D721Med (cell line): ENCODE data around the gene MED12.

Source experiments
- DNase-seq: peaks from one replicate; pipeline ENCODE4 v3.0.0; 2011; ENCODE audit warnings: low spot score; ENCODE audit not compliant: insufficient read length
- FAIRE-seq: peaks from 2 replicates; lab custom pipeline; 2011; peaks lifted over from hg19 to GRCh38; lab: Jason Lieb, UNC
- CTCF ChIP-seq: IDR thresholded peaks from 2 replicates; pipeline ENCODE4 v1.5.1; 2012; ENCODE audit warnings: mild to moderate bottlenecking, control low read depth; ENCODE audit not compliant: insufficient read depth; ENCODE audit errors: missing control alignments

Gene MED12

DNA sequence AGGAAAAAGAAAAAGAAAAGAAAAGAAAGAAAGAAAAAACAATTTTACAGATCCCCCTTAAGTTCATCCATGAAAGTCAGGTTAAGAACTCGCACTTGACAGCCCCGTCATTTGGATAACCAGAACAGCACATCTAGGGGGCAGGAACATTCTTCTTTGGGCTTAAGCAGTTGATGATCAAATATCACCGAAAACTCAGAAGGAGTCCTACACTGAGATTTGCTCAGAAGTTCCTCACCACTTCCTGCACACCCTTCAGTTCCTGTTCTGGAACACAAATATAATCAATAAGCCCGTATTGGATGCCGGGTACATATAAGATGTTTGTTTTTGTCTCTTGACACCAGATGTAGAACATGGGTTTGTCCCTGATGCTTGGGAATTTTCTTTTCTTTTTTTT is 40.9 kb downstream of the MED12 start:
- TF ChIP-seq CTCF: no peak
- DNase-seq (no peak), FAIRE-seq (no peak)

DNA sequence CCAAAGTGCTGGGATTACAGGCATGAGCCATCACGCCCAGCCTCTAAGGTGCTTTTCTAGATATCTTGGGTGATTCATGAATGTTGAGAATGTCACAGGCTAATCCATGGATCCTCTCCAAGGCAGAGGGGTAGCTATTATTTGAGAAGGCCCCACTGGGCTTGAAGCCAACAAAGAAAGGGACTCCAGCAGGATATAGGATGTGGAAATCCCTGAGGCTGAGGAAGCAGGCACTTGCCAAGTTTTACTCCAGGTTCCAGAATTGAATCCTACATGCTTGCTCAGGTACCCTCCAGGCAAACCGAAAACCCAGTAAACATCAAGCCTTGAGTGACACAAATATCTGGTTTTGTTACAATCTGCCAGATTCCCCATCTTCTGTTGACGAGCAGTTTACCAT is 42.1 kb downstream of the MED12 start:
- DNase-seq (no peak), FAIRE-seq (no peak)
- no peak for TF ChIP-seq CTCF

DNA sequence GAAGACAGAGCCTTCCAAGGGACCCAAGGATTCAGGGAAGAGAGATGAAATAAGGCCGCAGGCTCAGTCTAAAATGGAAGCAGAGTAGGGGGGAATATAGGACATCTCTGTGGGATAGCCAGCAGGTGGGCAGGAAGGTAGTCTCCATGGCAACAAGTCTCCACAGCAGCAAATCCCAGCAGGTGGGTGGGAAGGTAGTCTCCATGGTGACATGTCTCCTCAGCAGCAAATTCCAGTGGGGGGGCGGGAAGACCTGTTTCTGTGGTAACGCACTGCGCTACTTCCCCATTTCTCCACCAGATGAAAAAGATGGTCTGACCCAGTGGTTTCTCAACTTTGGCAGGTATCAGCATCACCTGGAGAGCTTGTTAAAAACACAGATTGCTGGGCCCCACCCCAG is 44.6 kb downstream of the MED12 start:
- DNase-seq: no peak
- no peak for FAIRE-seq

GRCh38 chrX:71164071-71164470 is 45.7 kb downstream of the MED12 start:
- TF ChIP-seq CTCF: no peak

More for the DNA sequence above, 44.6 kb downstream of the MED12 start:
- TF ChIP-seq CTCF: no peak

GRCh38 chrX:71166461-71166860 is 48.1 kb downstream of the MED12 start:
- FAIRE-seq (no peak), DNase-seq (no peak)
- no peak for TF ChIP-seq CTCF

More at GRCh38 chrX:71164071-71164470, 45.7 kb downstream of the MED12 start:
- no peak for FAIRE-seq
- DNase-seq: no peak

DNA sequence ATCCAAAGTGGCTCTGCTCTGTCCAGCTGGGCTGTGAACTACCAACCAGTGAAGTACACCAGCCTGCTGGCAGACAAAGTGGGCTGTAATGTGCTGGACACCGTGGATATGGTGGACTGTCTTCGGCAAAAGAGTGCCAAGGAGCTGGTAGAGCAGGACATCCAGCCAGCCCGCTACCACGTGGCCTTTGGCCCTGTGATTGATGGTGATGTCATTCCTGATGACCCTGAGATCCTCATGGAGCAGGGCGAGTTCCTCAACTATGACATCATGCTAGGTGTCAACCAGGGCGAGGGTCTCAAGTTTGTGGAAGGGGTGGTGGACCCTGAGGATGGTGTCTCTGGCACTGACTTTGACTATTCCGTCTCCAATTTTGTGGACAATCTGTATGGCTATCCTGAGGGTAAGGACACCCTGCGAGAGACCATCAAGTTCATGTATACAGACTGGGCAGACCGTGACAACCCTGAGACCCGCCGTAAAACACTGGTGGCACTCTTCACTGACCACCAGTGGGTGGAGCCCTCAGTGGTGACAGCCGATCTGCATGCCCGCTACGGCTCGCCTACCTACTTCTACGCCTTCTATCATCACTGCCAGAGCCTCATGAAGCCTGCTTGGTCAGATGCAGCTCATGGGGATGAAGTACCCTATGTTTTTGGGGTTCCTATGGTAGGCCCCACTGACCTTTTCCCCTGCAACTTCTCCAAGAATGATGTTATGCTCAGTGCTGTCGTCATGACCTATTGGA is 48.8 kb downstream of the MED12 start:
- FAIRE-seq: no peak
- no peak for TF ChIP-seq CTCF
- DNase-seq: no peak

DNA sequence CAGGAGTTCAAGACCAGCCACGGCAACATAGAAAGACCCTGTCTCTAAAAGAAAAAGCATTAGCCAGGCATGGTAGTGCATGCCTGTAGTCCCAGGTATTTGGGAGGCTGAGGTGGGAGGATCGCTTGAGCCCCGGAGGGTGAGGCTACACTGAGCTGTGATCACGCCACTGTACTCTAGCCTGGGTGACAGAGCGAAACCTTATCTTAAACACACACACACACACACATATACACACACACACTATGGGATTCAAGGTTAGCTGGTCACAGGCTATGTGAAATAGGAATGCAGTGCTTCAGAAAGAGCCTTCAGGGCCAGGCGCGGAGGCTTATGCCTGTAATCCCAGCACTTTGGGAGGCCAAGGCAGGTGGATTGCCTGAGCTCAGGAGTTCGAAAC is 49.7 kb downstream of the MED12 start:
- no peak for TF ChIP-seq CTCF
- FAIRE-seq (no peak), DNase-seq (no peak)
